Measurements from ENCODE around the gene HIVEP2. TPM values are rescaled to one million over a fixed set of nuclear protein-coding genes. Genes with fewer than 3 reads are reported as not detected.
"Not testable (repeated sequence)": the region's sequence is repeated elsewhere in the genome, so short reads cannot be mapped to it uniquely, and the experiment has no call there.

Gene HIVEP2
- total RNA-seq, 2 donors from 2014 or later = 1.7 to 2.4 TPM

DNA sequence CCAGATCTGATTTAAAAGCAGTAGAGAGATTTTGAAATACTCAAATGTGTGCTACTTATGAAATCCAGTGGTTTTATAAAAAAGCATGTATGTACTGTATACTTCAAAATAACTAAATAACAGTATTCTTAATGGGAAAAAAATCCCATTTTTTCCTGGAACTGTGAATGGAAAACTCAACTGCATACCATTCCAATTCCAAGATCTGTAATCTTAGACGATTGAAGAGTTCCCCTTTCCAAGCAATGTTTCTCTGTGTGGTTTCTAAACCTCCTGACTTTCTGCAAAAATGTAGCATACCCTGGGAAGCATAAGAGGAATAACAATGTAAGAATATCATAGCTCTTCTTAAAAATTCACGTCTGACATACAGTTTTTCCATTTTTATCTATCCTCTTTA, 40.3 kb upstream of the HIVEP2 start:
- no peaks in the 10 kb centered on the region for H3K4me1 ChIP-seq (ENCODE audit: control insufficient read depth, insufficient read depth, low read length)

DNA sequence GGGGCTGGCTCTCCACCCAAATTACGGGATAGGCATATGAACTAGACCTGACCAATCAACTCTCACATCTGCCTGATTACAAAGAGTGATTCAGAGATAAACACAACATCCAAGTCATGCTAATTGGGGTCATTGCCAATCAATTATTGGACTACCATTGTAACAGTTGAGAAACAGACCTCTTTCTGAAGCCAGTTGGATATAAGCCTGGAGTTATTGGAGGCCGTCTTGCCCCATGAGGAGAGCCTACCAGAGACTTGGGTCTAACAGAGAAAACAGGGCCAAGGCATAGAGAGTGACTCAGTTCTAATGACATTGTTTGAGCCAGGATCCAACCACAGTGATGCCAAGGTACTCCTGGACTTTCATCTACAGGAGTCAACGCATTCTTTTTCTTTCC, 39.4 kb upstream of the HIVEP2 start:
- Histone ChIP-seq H3K4me1 (ENCODE audit: control insufficient read depth, insufficient read depth, low read length) (no peaks in the 10 kb centered on the region), H3K27ac (ENCODE audit: low read depth, low read length) (no peak overlapping the region), H3K9ac (ENCODE audit: extremely low read depth, low read length, poor library complexity, severe bottlenecking) (no peak overlapping the region), H3K9me3 (ENCODE audit: control insufficient read depth, low read length) (peaks cover 5% of the 10 kb centered on the region), H3K4me3 (ENCODE audit: low read length) (no peak overlapping the region), H3K36me3 (ENCODE audit: control insufficient read depth, insufficient read depth, low read length) (no peaks in the 10 kb centered on the region), H3K27me3 (ENCODE audit: control insufficient read depth, insufficient read depth, low read length, poor library complexity, severe bottlenecking) (no peaks in the 10 kb centered on the region)
- 94 to 100% methylated on average over 3 of the region's 3 CpGs for WGBS, 2 experiments (ENCODE audit: insufficient coverage in 1 of 2, insufficient read length in 1 of 2)
- Mint-ChIP-seq H3K27ac (no peak overlapping the region), H3K9me3 (peaks cover 18% of the 10 kb centered on the region), H3K27me3 (ENCODE audit: insufficient read depth) (peaks cover 2% of the 10 kb centered on the region), H3K36me3 (ENCODE audit: low read depth) (no peaks in the 10 kb centered on the region), H3K4me1 (peaks cover 6% of the 10 kb centered on the region), H3K4me3 (no peak overlapping the region)
- no peak for DNase-seq
- TF ChIP-seq, protein P1, sequence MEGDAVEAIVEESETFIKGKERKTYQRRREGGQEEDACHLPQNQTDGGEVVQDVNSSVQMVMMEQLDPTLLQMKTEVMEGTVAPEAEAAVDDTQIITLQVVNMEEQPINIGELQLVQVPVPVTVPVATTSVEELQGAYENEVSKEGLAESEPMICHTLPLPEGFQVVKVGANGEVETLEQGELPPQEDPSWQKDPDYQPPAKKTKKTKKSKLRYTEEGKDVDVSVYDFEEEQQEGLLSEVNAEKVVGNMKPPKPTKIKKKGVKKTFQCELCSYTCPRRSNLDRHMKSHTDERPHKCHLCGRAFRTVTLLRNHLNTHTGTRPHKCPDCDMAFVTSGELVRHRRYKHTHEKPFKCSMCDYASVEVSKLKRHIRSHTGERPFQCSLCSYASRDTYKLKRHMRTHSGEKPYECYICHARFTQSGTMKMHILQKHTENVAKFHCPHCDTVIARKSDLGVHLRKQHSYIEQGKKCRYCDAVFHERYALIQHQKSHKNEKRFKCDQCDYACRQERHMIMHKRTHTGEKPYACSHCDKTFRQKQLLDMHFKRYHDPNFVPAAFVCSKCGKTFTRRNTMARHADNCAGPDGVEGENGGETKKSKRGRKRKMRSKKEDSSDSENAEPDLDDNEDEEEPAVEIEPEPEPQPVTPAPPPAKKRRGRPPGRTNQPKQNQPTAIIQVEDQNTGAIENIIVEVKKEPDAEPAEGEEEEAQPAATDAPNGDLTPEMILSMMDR (conservative IDR thresholded peaks at IDR 0.05) = no peak

More for the DNA sequence above, 40.3 kb upstream of the HIVEP2 start:
- 83 to 98% methylated on average over 2 of the region's 2 CpGs for WGBS, 2 experiments (ENCODE audit: insufficient coverage in 1 of 2, insufficient read length in 1 of 2)
- Histone ChIP-seq H3K27ac (ENCODE audit: low read depth, low read length) (no peak overlapping the region), H3K27me3 (ENCODE audit: control insufficient read depth, insufficient read depth, low read length, poor library complexity, severe bottlenecking) (no peaks in the 10 kb centered on the region), H3K9me3 (ENCODE audit: control insufficient read depth, low read length) (peaks cover 5% of the 10 kb centered on the region), H3K4me3 (ENCODE audit: low read length) (no peak overlapping the region), H3K9ac (ENCODE audit: extremely low read depth, low read length, poor library complexity, severe bottlenecking) (no peak overlapping the region), H3K36me3 (ENCODE audit: control insufficient read depth, insufficient read depth, low read length) (no peaks in the 10 kb centered on the region)
- H3K27me3 Mint-ChIP-seq (ENCODE audit: insufficient read depth) = peaks cover 2% of the 10 kb centered on the region
- no peak for DNase-seq
- H3K9me3 Mint-ChIP-seq = peaks cover 12% of the 10 kb centered on the region
- no peaks in the 10 kb centered on the region for H3K36me3 Mint-ChIP-seq (ENCODE audit: low read depth)
- no peak overlapping the region for H3K4me3 Mint-ChIP-seq
- H3K27ac Mint-ChIP-seq = no peak overlapping the region
- TF ChIP-seq, protein P1 (conservative IDR thresholded peaks at IDR 0.05) = no peak
- H3K4me1 Mint-ChIP-seq = peaks cover 6% of the 10 kb centered on the region

DNA sequence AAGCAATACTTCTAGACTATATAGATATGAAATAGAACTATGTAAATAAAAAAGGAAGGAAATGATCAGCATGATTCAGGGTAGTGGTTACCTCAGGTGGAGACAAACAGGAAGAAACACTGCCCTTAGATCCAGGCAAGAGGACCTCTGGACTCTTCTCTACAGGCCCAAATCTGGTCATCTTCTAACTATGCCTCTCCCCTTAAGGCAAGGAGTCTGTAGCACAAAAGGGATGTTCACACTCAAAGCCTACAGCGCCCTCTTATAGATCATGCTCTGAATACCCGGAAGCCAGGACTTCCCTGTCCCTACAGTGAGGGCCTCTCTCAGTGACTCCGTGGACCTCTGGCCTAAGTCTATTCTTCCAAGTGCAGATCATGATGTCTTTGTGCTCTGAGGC, 30.4 kb upstream of the HIVEP2 start:
- H3K27me3 ChIP-seq (ENCODE audit: control insufficient read depth, insufficient read depth, low read length, poor library complexity, severe bottlenecking) = no peaks in the 10 kb centered on the region
- Mint-ChIP-seq H3K9me3 (peaks cover 9% of the 10 kb centered on the region), H3K4me3 (no peak overlapping the region), H3K36me3 (ENCODE audit: low read depth) (no peaks in the 10 kb centered on the region), H3K27ac (no peak overlapping the region), H3K27me3 (ENCODE audit: insufficient read depth) (no peaks in the 10 kb centered on the region), H3K4me1 (peaks cover 3% of the 10 kb centered on the region)
- TF ChIP-seq, protein P1 (conservative IDR thresholded peaks at IDR 0.05) = peak; percentile 30
- no peak for DNase-seq
- 79 to 100% methylated on average over 2 to 3 of the region's 3 CpGs for WGBS, 2 experiments (ENCODE audit: insufficient coverage in 1 of 2, insufficient read length in 1 of 2)
- no peaks in the 10 kb centered on the region for H3K36me3 ChIP-seq (ENCODE audit: control insufficient read depth, insufficient read depth, low read length)
- no peak overlapping the region for H3K27ac ChIP-seq (ENCODE audit: low read depth, low read length)
- no peak overlapping the region for H3K9ac ChIP-seq (ENCODE audit: extremely low read depth, low read length, poor library complexity, severe bottlenecking)
- no peak overlapping the region for H3K4me3 ChIP-seq (ENCODE audit: low read length)
- H3K4me1 ChIP-seq (ENCODE audit: control insufficient read depth, insufficient read depth, low read length) = no peaks in the 10 kb centered on the region
- H3K9me3 ChIP-seq (ENCODE audit: control insufficient read depth, low read length) = no peaks in the 10 kb centered on the region

DNA sequence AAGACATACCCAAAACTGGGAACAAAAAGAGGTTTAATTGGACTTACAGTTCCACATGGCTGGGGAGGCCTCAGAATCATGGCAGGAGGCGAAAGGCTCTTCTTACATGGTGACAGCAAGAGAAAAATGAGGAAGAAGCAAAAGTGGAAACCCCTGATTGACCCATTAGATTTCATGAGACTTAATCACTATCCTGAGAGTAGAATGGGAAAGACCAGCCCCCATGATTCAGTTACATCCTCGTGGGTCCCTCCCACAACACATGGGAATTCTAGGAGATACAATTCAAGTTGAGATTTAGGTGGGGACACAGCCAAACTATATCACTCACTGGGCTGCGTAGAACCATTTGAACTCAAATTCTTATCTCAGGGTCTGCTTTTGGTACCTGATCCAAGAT, 26.0 kb upstream of the HIVEP2 start:
- not testable (repeated sequence) for H3K36me3 Mint-ChIP-seq (ENCODE audit: low read depth); H3K4me1 Mint-ChIP-seq; H3K27me3 Mint-ChIP-seq (ENCODE audit: insufficient read depth); H3K9me3 ChIP-seq (ENCODE audit: control insufficient read depth, low read length); H3K4me3 Mint-ChIP-seq; H3K27ac ChIP-seq (ENCODE audit: low read depth, low read length); H3K9me3 Mint-ChIP-seq; H3K27ac Mint-ChIP-seq; DNase-seq; H3K4me1 ChIP-seq (ENCODE audit: control insufficient read depth, insufficient read depth, low read length); H3K36me3 ChIP-seq (ENCODE audit: control insufficient read depth, insufficient read depth, low read length); H3K4me3 ChIP-seq (ENCODE audit: low read length); H3K27me3 ChIP-seq (ENCODE audit: control insufficient read depth, insufficient read depth, low read length, poor library complexity, severe bottlenecking); H3K9ac ChIP-seq (ENCODE audit: extremely low read depth, low read length, poor library complexity, severe bottlenecking)
- WGBS, 2 experiments (ENCODE audit: insufficient coverage in 1 of 2, insufficient read length in 1 of 2) = 90 to 96% methylated on average over 2 to 3 of the region's 3 CpGs

Data from endodermal cell (in vitro differentiated cells).